Measurements from ENCODE around the gene SYNDIG1.

The SYNDIG1 gene

GRCh38 chr20:24662322-24662721 lies 192.9 kb downstream of the SYNDIG1 start:
- Histone ChIP-seq H3K4me3 (no peak overlapping the region), H3K9ac (ENCODE audit: insufficient read length) (no peak overlapping the region), H3K36me3 (ENCODE audit: insufficient read depth, low read length) (no peaks in the 10 kb centered on the region), H3K9me3 (ENCODE audit: low read depth, low read length) (no peaks in the 10 kb centered on the region), H3K27ac (no peak overlapping the region)
- TF ChIP-seq FOXP2 (optimal IDR thresholded peaks at IDR 0.05; ENCODE audit: control extremely low read depth, extremely low read length, insufficient read depth) (no peak), EZH2 (IDR thresholded peaks at IDR 0.05) (no peak), POLR2AphosphoS5 (IDR thresholded peaks at IDR 0.05; ENCODE audit: borderline replicate concordance, low read depth, low read length) (no peak)
- DNase-seq (ENCODE audit: low read depth, low spot score), result no peak

DNA sequence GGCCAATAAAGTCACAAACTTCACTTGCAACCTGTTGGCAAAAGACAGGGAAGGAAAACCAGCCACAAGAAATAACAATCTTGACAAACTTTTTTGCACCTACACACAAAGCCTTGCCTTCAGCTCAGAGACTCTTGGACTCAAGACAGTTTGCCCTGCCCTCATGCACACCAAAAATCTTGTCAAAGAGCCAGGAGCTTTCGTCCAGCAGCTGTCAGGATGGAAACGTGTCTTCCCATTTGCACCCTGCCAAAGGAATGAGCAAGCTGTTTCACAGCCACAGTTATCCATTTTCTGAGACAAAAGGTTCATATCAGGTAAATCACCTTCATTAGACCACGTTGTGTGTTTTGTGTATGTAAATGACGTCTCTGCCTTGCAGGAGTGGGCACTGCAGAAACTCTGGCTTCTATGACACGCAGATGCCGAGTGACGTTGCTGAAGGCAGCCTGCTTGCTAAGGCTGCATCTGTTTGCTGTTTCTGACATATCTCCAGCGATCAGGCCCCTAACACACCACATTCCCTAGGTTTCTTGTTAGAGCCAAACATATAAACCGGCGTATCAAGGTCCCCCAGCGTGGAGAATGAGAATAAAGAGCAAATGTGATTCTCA lies 193.4 kb downstream of the SYNDIG1 start:
- no peak for DNase-seq (ENCODE audit: low read depth, low spot score)
- TF ChIP-seq POLR2AphosphoS5 (IDR thresholded peaks at IDR 0.05; ENCODE audit: borderline replicate concordance, low read depth, low read length), result no peak
- TF ChIP-seq FOXP2 (optimal IDR thresholded peaks at IDR 0.05; ENCODE audit: control extremely low read depth, extremely low read length, insufficient read depth), result no peak
- TF ChIP-seq EZH2 (IDR thresholded peaks at IDR 0.05), result no peak

GRCh38 chr20:24663496-24663895 lies 194.1 kb downstream of the SYNDIG1 start:
- no peak for DNase-seq (ENCODE audit: low read depth, low spot score)
- H3K27ac ChIP-seq, result no peak overlapping the region

More for the DNA sequence above, 193.4 kb downstream of the SYNDIG1 start:
- H3K4me3 ChIP-seq, result no peak overlapping the region
- no peaks in the 10 kb centered on the region for H3K9me3 ChIP-seq (ENCODE audit: low read depth, low read length)
- H3K9ac ChIP-seq (ENCODE audit: insufficient read length), result no peak overlapping the region
- no peak overlapping the region for H3K27ac ChIP-seq
- H3K36me3 ChIP-seq (ENCODE audit: insufficient read depth, low read length), result no peaks in the 10 kb centered on the region

GRCh38 chr20:24664266-24664986 lies 195.0 kb downstream of the SYNDIG1 start:
- TF ChIP-seq POLR2AphosphoS5 (IDR thresholded peaks at IDR 0.05; ENCODE audit: borderline replicate concordance, low read depth, low read length) (no peak), FOXP2 (optimal IDR thresholded peaks at IDR 0.05; ENCODE audit: control extremely low read depth, extremely low read length, insufficient read depth) (no peak), EZH2 (IDR thresholded peaks at IDR 0.05) (no peak)
- DNase-seq (ENCODE audit: low read depth, low spot score), result no peak

More at GRCh38 chr20:24663496-24663895, 194.1 kb downstream of the SYNDIG1 start:
- Histone ChIP-seq H3K36me3 (ENCODE audit: insufficient read depth, low read length) (no peaks in the 10 kb centered on the region), H3K4me3 (no peak overlapping the region), H3K9ac (ENCODE audit: insufficient read length) (no peak overlapping the region), H3K9me3 (ENCODE audit: low read depth, low read length) (no peaks in the 10 kb centered on the region)
- TF ChIP-seq EZH2 (IDR thresholded peaks at IDR 0.05) (no peak), POLR2AphosphoS5 (IDR thresholded peaks at IDR 0.05; ENCODE audit: borderline replicate concordance, low read depth, low read length) (no peak), FOXP2 (optimal IDR thresholded peaks at IDR 0.05; ENCODE audit: control extremely low read depth, extremely low read length, insufficient read depth) (no peak)

GRCh38 chr20:24665196-24665595 lies 195.8 kb downstream of the SYNDIG1 start:
- TF ChIP-seq FOXP2 (optimal IDR thresholded peaks at IDR 0.05; ENCODE audit: control extremely low read depth, extremely low read length, insufficient read depth), result no peak
- no peak for TF ChIP-seq POLR2AphosphoS5 (IDR thresholded peaks at IDR 0.05; ENCODE audit: borderline replicate concordance, low read depth, low read length)
- TF ChIP-seq EZH2 (IDR thresholded peaks at IDR 0.05), result no peak
- no peak overlapping the region for H3K4me3 ChIP-seq
- H3K9ac ChIP-seq (ENCODE audit: insufficient read length), result no peak overlapping the region
- H3K9me3 ChIP-seq (ENCODE audit: low read depth, low read length), result no peaks in the 10 kb centered on the region
- no peaks in the 10 kb centered on the region for H3K36me3 ChIP-seq (ENCODE audit: insufficient read depth, low read length)
- DNase-seq (ENCODE audit: low read depth, low spot score), result no peak
- H3K27ac ChIP-seq, result no peak overlapping the region

More at GRCh38 chr20:24664266-24664986, 195.0 kb downstream of the SYNDIG1 start:
- H3K9ac ChIP-seq (ENCODE audit: insufficient read length), result no peak overlapping the region
- H3K4me3 ChIP-seq, result no peak overlapping the region
- no peaks in the 10 kb centered on the region for H3K9me3 ChIP-seq (ENCODE audit: low read depth, low read length)
- H3K27ac ChIP-seq, result no peak overlapping the region
- H3K36me3 ChIP-seq (ENCODE audit: insufficient read depth, low read length), result no peaks in the 10 kb centered on the region

DNA sequence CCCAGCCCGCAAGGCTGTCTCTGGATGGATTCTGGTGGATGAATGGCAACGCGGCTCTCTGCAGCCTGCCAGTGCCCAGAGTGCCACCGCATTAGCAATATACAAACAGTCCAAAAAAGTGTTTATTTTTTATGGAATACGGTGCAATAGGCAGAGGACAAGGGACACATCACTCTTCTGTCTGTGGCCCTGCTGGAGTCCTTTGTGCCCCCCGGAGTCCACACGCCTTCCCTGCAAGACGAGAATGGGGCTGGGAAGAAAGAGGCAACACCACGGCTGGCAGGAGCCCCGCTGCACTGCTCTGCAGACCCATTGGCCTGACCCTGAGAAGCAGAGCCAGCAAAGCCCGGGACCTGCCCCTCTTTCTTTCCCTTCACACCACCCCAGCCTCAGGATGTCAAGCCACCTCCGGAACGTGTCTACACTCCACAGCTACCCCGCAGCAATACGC lies 196.3 kb downstream of the SYNDIG1 start:
- Histone ChIP-seq H3K9ac (ENCODE audit: insufficient read length) (no peak overlapping the region), H3K27ac (no peak overlapping the region), H3K9me3 (ENCODE audit: low read depth, low read length) (no peaks in the 10 kb centered on the region), H3K36me3 (ENCODE audit: insufficient read depth, low read length) (no peaks in the 10 kb centered on the region), H3K4me3 (no peak overlapping the region)
- TF ChIP-seq FOXP2 (optimal IDR thresholded peaks at IDR 0.05; ENCODE audit: control extremely low read depth, extremely low read length, insufficient read depth) (no peak), POLR2AphosphoS5 (IDR thresholded peaks at IDR 0.05; ENCODE audit: borderline replicate concordance, low read depth, low read length) (no peak), EZH2 (IDR thresholded peaks at IDR 0.05) (no peak)
- DNase-seq (ENCODE audit: low read depth, low spot score), result no peak

DNA sequence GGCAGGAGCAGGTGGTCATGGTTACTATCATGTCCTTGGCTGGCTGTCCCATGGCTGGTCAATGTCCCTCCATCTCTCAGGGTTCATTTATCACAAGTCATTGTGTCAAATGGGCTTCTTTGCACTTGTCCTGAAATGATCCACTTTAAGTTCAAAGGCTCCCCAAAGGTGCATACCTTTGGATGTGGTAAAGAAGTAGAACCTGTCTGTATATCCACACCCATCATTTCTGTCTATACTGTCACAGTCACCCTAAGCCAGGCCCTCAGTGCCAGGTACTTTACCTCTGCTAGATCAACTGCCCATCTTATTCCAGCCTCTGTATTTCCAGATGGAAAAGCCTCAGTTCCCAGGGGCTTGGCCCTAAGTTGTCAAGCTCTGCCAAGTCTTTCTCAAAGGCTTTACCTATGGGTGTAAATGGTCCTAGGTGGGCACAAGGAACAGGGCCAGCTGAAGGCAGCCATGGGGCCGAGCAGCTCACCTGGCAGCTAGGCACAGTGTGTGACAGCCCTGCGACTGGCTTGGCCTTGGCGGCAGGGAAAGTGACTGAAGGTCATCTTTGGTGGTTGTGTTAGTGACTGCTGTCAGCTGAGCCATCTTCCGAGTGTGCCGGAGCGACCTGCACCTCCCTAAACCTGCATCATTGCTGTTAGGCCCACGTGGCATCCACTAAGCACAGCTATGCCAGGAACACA lies 198.4 kb downstream of the SYNDIG1 start:
- no peaks in the 10 kb centered on the region for H3K9me3 ChIP-seq (ENCODE audit: low read depth, low read length)
- H3K9ac ChIP-seq (ENCODE audit: insufficient read length), result no peak overlapping the region
- DNase-seq (ENCODE audit: low read depth, low spot score), result no peak
- H3K4me3 ChIP-seq, result no peak overlapping the region
- H3K27ac ChIP-seq, result no peak overlapping the region
- no peaks in the 10 kb centered on the region for H3K36me3 ChIP-seq (ENCODE audit: insufficient read depth, low read length)
- TF ChIP-seq EZH2 (IDR thresholded peaks at IDR 0.05) (no peak), FOXP2 (optimal IDR thresholded peaks at IDR 0.05; ENCODE audit: control extremely low read depth, extremely low read length, insufficient read depth) (no peak), POLR2AphosphoS5 (IDR thresholded peaks at IDR 0.05; ENCODE audit: borderline replicate concordance, low read depth, low read length) (no peak)

- H3K36me3 ChIP-seq (ENCODE audit: insufficient read depth, low read length), result no peaks in the 10 kb centered on the region
- no peaks in the 10 kb centered on the region for H3K9me3 ChIP-seq (ENCODE audit: low read depth, low read length)
- H3K9ac ChIP-seq (ENCODE audit: insufficient read length), result no peak overlapping the region
- TF ChIP-seq POLR2AphosphoS5 (IDR thresholded peaks at IDR 0.05; ENCODE audit: borderline replicate concordance, low read depth, low read length), result no peak
- TF ChIP-seq EZH2 (IDR thresholded peaks at IDR 0.05), result no peak
- no peak for TF ChIP-seq FOXP2 (optimal IDR thresholded peaks at IDR 0.05; ENCODE audit: control extremely low read depth, extremely low read length, insufficient read depth)
- no peak for DNase-seq (ENCODE audit: low read depth, low spot score)
- H3K27ac ChIP-seq, result no peak overlapping the region
- no peak overlapping the region for H3K4me3 ChIP-seq
These were observed 198.9 kb downstream of the SYNDIG1 start for GRCh38 chr20:24668384-24668702.
